Panc1 (cell line): Measurements from ENCODE around the gene TMEM164. TPM values are rescaled to one million over a fixed set of nuclear protein-coding genes. Genes with fewer than 3 reads are reported as not detected.

Source experiments
- ATAC-seq: fragments of 200-7000 bp; cut with Tn5 transposase; 2 replicates; pipeline ENCODE4 v1.9.1; 2020; ENCODE audit warnings: mild to moderate bottlenecking, moderate library complexity
- Bru-seq: library from RNA; stranded (reverse); fragments of 400-500 nt; gene quantifications from one replicate; lab custom pipeline; 2021; lab: Mats Ljungman, UMichigan
- BruChase-seq, 2 experiments: library from RNA; stranded (reverse); fragments of 400-500 nt; gene quantifications; one replicate each; lab custom pipeline; 2021; lab: Mats Ljungman, UMichigan
- BruUV-seq: library from RNA; stranded (reverse); fragments of 400-500 nt; replicated peaks from 2 replicates; lab custom pipeline; 2021; lab: Mats Ljungman, UMichigan
- CTCF ChIA-PET: fragments of 300-600 bp; sonication (Branson Sonifier 250); formaldehyde crosslinking; loops from one replicate; lab custom pipeline; 2022; ENCODE audit warnings: antibody characterized with exemption; lab: Charles Lee
- POLR2A ChIA-PET: fragments of 300-600 bp; sonication (Branson Sonifier 250); formaldehyde crosslinking; loops from one replicate; lab custom pipeline; 2022; ENCODE audit warnings: antibody characterized with exemption; lab: Charles Lee
- DNase-seq: peaks from one replicate; pipeline ENCODE4 v3.0.0-alpha.2; 2010; ENCODE audit warnings: low read depth, low spot score
- H3K27ac ChIP-seq: 2 replicates; pipeline ENCODE4 v1.5.1; 2011; ENCODE audit warnings: mild to moderate bottlenecking, low read length, inconsistent platforms
- H3K27me3 ChIP-seq: fragments of 200-500 bp; sonication (Bioruptor generic); 2 replicates; pipeline ENCODE4 v1.6.0; 2014; ENCODE audit warnings: low read length, inconsistent platforms; ENCODE audit not compliant: control insufficient read depth, insufficient read depth
- H3K36me3 ChIP-seq: fragments of 200-500 bp; sonication (Bioruptor generic); 2 replicates; pipeline ENCODE4 v1.5.1; 2014; ENCODE audit warnings: inconsistent platforms, mild to moderate bottlenecking, low read length, moderate library complexity; ENCODE audit not compliant: control insufficient read depth, insufficient read depth
- H3K4me1 ChIP-seq: 2 replicates; pipeline ENCODE4 v1.5.1; 2011; ENCODE audit warnings: inconsistent platforms, mild to moderate bottlenecking, low read length, moderate library complexity; ENCODE audit not compliant: control insufficient read depth, insufficient read depth
- H3K4me3 ChIP-seq, 2 experiments: 2 replicates each; pipeline ENCODE4 v1.5.1; 2011 to 2012; ENCODE audit warnings: low read depth in 2 of 2, low read length in 2 of 2, mild to moderate bottlenecking in 2 of 2, inconsistent platforms in 1 of 2, moderate library complexity in 1 of 2
- H3K9me3 ChIP-seq: fragments of 200-500 bp; sonication (Bioruptor generic); 2 replicates; pipeline ENCODE4 v1.5.1; 2014; ENCODE audit warnings: low read depth, mild to moderate bottlenecking, inconsistent platforms, low read length, moderate library complexity; ENCODE audit not compliant: control insufficient read depth, insufficient read depth
- CTCF ChIP-seq: fragments of 450-650 bp; IDR thresholded peaks from 2 replicates; pipeline ENCODE4 v1.5.1; 2017; ENCODE audit warnings: mild to moderate bottlenecking
- POLR2AphosphoS5 ChIP-seq: IDR thresholded peaks from 2 replicates; pipeline ENCODE4 v1.6.1; 2012; ENCODE audit warnings: mild to moderate bottlenecking, low read depth, low read length, moderate library complexity
- SIN3A ChIP-seq: IDR thresholded peaks from 2 replicates; pipeline ENCODE4 v1.6.1; 2012; ENCODE audit warnings: low read depth, mild to moderate bottlenecking, low read length, moderate library complexity, borderline replicate concordance; ENCODE audit not compliant: insufficient read depth
- TCF7L2 ChIP-seq: IDR thresholded peaks from 2 replicates; pipeline ENCODE4 v1.6.1; 2011; ENCODE audit warnings: mild to moderate bottlenecking, low read depth, low read length, inconsistent platforms
- in situ Hi-C: cut with HindIII; loops from 2 replicates; pipeline ENCODE4 v1.10.0; 2016; ENCODE audit warnings: low sequenced_read_pairs, low pct_unique_long_range_greater_than_20kb
- intact Hi-C: fragments of 100-400 bp; cut with micrococcal nuclease; formaldehyde crosslinking; loops from one replicate; pipeline ENCODE4 v1.10.0; 2022; ENCODE audit not compliant: unreplicated experiment
- long read RNA-seq: library from polyadenylated mRNA; unstranded; transcript quantifications from one replicate; pipeline ENCODE4 v2.0.0, GENCODE V29; 2021; ENCODE audit not compliant: unreplicated experiment
- polyA plus RNA-seq: library from polyadenylated mRNA; unstranded; fragments of >200 nt; gene quantifications from one replicate; pipeline ENCODE4 v1.2.1, GENCODE V29; 2012; ENCODE audit warnings: missing spikeins; ENCODE audit not compliant: insufficient read length
- total RNA-seq: library from RNA; stranded (reverse); gene quantifications from one replicate; pipeline ENCODE4 v1.2.1, GENCODE V29; 2021; ENCODE audit not compliant: unreplicated experiment
- TF ChIP-seq, protein P1 (sequence below), 2 experiments: IDR thresholded peaks; 2 replicates each; pipeline ENCODE4 v1.6.1; 2011 to 2012; ENCODE audit warnings: low read depth in 2 of 2, control low read depth in 1 of 2, low read length in 1 of 2, mild to moderate bottlenecking in 1 of 2, moderate library complexity in 1 of 2; ENCODE audit not compliant: insufficient read depth in 1 of 2

TMEM164 gene
- 32.8 TPM for total RNA-seq
- 21.0 TPM for polyA plus RNA-seq
- Bru-seq, nascent RNA = percentile 72 among the genes with signal in this experiment
- BruChase-seq, experiment 1, labeled RNA remaining after a 2-hour chase = percentile 65 among the genes with signal in this experiment
- percentile 68 among the genes with signal in this experiment for BruChase-seq, experiment 2, labeled RNA remaining after a 6-hour chase
- long read RNA-seq, full-length matches to known transcripts = 2 of 20 reads
- long read RNA-seq, partial matches to known transcripts = 0 of 20 reads
- long read RNA-seq, other reads (novel, unspliced or antisense) = 18 of 20 reads

- intact Hi-C loops (no loop called here), in situ Hi-C loops (no loop called here)
- H3K4me1 ChIP-seq = 0 out of 2 replicates have a peak, but pooled peaks cover 8% of the 10 kb centered on the region
- peak; percentile 38 for TF ChIP-seq POLR2AphosphoS5
- no peak for TF ChIP-seq CTCF
- TF ChIP-seq, protein P1, sequence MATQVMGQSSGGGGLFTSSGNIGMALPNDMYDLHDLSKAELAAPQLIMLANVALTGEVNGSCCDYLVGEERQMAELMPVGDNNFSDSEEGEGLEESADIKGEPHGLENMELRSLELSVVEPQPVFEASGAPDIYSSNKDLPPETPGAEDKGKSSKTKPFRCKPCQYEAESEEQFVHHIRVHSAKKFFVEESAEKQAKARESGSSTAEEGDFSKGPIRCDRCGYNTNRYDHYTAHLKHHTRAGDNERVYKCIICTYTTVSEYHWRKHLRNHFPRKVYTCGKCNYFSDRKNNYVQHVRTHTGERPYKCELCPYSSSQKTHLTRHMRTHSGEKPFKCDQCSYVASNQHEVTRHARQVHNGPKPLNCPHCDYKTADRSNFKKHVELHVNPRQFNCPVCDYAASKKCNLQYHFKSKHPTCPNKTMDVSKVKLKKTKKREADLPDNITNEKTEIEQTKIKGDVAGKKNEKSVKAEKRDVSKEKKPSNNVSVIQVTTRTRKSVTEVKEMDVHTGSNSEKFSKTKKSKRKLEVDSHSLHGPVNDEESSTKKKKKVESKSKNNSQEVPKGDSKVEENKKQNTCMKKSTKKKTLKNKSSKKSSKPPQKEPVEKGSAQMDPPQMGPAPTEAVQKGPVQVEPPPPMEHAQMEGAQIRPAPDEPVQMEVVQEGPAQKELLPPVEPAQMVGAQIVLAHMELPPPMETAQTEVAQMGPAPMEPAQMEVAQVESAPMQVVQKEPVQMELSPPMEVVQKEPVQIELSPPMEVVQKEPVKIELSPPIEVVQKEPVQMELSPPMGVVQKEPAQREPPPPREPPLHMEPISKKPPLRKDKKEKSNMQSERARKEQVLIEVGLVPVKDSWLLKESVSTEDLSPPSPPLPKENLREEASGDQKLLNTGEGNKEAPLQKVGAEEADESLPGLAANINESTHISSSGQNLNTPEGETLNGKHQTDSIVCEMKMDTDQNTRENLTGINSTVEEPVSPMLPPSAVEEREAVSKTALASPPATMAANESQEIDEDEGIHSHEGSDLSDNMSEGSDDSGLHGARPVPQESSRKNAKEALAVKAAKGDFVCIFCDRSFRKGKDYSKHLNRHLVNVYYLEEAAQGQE (IDR thresholded peaks at IDR 0.05; ENCODE audit: insufficient read depth in 1 of 2, low read depth in 2 of 2, low read length in 1 of 2) = no peak
- TF ChIP-seq SIN3A = 0 out of 2 replicates have a peak, but pooled peaks have one; percentile 37
- no peak for TF ChIP-seq TCF7L2
- ChIA-PET POLR2A (interaction anchor here (0.6 kb wide), 1 partner anchor 1433 kb away, joined by 4 read pairs; no protein-coding TSS in a partner anchor), CTCF (interaction anchor here (0.7 to 0.9 kb wide), 2 partner anchors 144 to 405 kb away, joined by 3 to 4 read pairs; no protein-coding TSS in a partner anchor)
- H3K27ac ChIP-seq = peak within 1 kb of the TSS; percentile 88
- 0 out of 2 replicates have a peak, but pooled peaks cover 2% of the 10 kb centered on the region for H3K36me3 ChIP-seq
- no peaks in the 10 kb centered on the region for H3K9me3 ChIP-seq
- ATAC-seq (peak; percentile 97), DNase-seq (peak; percentile 38)
- BruUV-seq = no TSS peak
- H3K4me3 ChIP-seq = peak within 1 kb of the TSS; percentile 64 to 78
- no peaks in the 10 kb centered on the region for H3K27me3 ChIP-seq
Observed at GRCh38 chrX:110002300-110003166, at the start of gene TMEM164. Gene TMEM164 (plus strand): TSS chrX:110003114. CDS start chrX:110003775, 661 bp downstream.

DNA sequence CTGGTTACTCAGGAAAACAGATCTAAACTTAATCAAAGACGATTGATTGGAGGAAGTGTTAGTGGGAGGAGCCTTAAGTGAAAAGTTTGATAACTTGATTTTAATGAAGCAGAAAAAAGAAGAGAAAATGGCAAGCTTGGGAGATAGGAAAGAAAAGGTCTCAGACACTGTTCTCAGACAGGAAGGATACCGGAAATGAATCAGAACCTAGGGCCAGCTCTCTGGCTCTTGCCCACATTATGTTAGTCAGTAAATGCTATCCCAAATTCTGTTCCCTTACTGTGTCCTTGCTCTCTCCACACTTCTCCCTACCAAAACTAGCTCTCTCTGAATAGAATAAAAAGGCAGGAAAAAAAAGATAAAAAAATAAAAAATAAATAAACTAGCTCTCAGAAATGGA, 48.6 kb upstream of the TMEM164 start:
- TF ChIP-seq TCF7L2 = no peak
- no peak for TF ChIP-seq POLR2AphosphoS5
- TF ChIP-seq CTCF = no peak
- TF ChIP-seq SIN3A = no peak
- TF ChIP-seq, protein P1 (IDR thresholded peaks at IDR 0.05; ENCODE audit: insufficient read depth in 1 of 2, low read depth in 2 of 2, low read length in 1 of 2) = no peak
- ChIA-PET POLR2A (no interaction called here), CTCF (interaction anchor here (1.3 kb wide), 1 partner anchor 192 kb away, joined by 4 read pairs; no protein-coding TSS in a partner anchor)
- no peaks in the 10 kb centered on the region for H3K36me3 ChIP-seq
- intact Hi-C loops (no loop called here), in situ Hi-C loops (no loop called here)
- no peak overlapping the region for H3K27ac ChIP-seq
- DNase-seq (no peak), ATAC-seq (no peak)
- no peak overlapping the region for H3K4me3 ChIP-seq
- no TSS peak for BruUV-seq
- H3K27me3 ChIP-seq = no peaks in the 10 kb centered on the region
- H3K4me1 ChIP-seq = no peaks in the 10 kb centered on the region
- H3K9me3 ChIP-seq = no peaks in the 10 kb centered on the region
